HG02759 (cell line): ENCODE data around the gene TNFRSF18.
A peak's percentile ranks its signal among the peaks of the same experiment; 100 is the strongest.

Experiments used
- ATAC-seq: cut with Tn5 transposase; IDR thresholded peaks from one replicate; pipeline ENCODE4 v1.9.1; 2021; ENCODE audit warnings: mild to moderate bottlenecking, moderate library complexity; ENCODE audit not compliant: unreplicated experiment

The TNFRSF18 gene

DNA sequence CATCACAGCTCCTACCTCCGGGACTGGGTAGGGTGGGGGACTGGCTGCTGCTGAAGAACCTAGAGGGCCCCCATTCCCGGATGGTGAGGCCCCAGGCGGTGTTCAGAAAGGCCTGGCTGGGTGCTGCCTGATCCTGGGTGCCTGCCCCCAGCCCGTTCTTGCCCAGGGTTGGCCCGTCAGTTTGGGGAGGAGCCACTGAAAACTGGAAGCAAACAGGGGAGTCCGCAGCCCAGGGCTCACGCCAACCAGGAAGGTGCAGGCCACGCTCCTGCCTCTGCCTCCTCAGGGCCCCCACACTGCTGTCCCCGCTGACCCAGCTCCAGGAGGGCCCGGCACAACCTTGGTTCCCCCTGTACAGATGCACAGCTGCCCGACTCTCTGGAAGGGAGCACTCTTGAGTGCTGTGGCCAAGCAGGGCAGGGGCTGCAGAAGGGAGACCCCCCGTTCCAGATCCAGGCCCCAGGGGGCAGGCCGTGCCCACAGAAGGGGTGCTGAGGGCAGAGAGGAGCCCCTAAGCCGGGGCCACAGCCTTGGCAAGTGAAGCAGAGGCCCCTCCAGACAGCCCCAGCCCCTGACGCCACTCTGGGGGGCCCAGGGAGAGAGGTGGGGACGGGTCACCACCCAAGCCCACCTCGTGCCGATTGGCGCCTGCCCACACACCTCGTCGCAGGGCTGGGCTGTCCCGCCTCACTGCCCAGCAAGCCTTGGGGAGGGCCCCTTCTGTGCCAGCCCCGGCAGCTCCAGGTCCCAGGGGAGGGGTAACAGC lies 34.6 kb upstream of the TNFRSF18 start:
- ATAC-seq: no peak

DNA sequence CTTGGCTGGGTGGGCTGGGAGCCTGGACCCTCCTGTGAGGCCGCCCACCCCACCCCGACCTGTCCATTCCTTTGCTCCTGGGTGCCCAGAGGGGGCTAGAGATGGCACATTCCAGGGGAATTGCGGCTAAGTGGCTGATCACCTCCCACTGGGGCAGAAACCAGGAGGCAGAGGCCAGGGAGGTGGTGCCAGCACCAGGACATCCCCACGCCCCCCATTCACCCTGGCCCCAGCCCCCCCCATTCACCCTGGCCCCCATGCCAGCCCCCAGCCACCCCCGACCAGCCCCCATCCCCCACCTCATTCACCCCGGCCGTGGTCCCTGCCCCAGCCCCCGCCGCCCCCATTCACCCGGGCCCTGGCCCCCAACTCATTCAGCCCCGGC lies 33.9 kb upstream of the TNFRSF18 start:
- ATAC-seq: no peak

DNA sequence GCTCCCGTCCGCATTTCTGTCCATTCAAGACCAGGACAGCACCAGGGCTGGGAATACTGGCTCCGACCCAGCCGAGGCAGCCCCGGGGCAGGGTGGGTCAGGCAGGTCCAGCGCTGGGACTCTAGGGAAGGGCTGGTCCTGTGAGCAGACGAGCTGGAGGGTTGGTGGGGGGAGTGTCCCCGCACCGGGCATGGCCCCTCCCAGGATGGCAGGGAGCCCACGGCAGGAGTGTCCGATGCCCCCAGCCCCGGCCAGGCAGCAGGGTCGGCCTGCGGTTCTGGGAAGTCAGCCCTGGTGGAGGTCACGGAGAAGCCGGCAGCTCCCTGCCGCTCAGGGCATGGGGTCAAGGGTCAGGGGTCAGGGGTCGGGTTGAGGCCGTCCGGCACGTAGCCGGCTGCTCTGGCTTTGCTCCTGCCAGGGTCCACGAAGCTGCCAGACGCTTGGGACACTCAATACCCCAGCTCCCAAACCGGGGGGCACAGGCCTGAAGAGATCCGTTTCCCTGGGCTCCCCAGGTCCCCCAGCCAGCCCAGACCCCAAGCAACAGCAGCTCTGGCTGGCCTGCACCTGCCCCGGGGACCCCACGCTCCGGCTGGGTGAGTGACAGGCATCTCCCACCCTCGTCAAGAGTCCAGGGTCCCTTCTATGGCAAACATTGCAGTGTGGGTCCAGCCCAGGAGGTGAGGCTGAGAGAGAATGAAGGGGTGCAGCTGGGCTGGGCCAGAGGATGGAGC lies 33.4 kb upstream of the TNFRSF18 start:
- no peak for ATAC-seq

DNA sequence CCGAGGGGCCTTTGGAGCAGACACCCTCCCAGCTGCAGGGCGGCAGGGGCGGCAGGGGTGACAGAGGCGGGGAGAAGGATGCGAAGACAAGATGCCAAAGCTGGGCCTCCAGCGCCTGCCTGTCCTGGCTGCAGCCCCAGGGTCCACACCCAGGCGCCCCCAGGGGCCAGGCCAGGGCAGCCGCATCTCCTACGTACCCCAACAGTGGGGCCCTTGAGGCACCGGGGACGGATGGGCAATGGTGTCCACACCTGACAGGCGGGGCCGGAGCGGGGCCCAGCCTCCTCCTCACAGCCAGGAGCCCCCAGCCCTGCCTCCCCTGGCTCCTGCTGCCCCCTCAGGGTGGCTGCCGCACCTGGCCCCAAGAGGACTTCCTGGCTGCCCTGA lies 32.8 kb upstream of the TNFRSF18 start:
- ATAC-seq: no peak

DNA sequence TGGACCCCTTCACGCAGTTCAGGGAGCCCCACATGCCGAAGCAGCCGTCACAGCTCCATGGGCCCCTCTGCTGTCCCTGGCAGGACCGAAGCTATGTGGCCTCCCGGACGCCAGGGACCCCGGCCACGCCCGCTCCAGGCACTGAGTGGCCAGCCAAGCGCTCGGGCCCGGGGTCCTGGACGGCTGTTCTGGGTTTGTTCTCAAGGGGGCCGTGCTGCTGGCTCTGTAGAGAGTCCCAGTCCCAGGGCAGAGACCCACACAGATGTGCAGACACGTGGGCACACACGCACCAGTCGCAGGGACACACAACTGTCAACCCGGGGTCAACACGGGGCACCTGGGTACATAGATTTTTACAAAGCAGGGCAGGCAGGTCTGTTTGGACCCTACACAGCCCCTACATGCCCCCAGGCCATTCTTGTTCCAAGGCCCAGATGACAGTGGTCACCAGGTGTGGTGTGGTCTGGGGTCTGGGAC lies 32.3 kb upstream of the TNFRSF18 start:
- no peak for ATAC-seq

DNA sequence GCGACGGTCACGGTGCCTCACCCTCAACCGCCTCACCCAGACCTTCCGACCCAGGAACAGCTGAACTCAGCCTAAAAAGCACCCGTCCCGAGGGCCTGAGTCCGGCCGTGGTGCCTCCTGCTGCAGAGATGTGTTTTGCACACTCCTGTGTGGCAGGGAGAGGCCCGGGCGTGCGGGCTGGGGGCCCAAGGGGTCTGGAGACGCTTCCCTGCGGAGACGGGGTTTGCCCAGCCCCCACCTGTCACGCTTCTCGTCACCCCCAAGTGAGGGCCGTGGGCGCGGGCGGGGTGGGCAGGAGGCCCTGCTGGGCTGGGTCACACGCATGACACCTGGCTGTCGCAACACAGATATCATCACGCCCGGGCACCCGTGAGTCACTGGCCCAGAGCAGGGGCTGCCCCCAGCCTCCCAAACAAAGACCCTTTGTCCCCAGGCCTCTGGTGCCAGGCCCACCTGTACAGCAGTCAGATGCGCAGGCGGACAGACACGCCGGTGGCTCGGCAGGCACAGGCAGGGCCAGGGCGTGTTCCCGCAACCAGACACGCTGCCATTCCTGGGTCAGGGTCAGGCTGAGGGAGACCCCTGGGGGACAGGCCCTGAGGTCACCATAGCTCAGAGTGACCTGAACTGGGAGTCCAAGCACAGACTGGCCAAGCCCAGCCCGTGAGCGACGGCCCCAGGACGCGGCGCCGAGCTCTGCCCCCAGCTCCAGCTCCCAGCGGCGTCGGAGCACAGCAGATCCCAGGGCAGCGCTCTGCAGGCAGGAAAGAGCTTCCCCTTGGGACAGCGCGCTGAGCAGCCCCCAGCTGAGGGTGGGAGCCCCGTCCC lies 31.7 kb upstream of the TNFRSF18 start:
- ATAC-seq: no peak

DNA sequence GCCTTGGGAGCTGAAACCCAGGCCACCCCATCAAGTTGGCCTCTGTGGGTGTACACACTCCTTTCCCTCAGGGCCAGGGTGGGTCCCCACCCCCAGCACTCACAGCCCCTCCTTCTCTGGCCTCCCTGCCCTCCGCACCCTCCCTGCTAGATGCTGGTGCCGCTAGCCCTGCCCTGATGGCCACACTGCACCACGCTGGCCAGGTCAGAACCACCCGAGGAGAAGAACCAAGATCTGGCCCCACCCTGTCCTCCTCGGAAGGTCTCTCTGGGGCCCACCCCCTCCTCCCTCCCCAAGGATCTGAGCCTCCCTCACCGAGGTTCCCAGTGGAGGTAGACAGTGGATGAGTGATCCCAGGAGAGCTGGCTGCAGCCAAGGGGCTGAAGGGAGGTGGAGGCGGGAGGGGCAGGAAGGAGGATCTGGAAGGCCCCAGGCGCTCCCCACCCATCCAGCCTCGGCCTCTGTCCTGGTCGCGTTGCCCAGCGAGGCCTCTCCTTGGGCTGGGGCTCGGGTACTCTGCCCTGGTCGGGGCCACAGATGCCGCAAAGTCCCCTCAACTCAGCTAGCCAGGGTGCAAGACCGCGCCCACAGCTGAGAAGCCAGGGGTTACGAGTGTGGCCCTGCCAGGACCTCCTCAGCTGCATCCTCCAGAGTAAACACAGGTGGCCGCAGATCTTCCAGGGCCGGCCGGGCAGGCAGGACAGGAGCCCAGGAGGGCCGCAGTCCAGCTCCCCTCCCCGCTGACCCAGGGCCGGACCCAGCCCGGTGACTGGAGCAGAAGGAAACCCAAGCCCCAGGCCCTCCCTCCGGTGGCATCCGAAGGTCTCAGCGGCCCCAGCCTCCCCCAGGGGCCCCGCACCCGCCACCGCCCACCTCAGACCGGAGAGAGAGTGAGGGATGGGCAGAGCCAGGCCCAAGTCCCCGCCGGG lies 30.8 kb upstream of the TNFRSF18 start:
- ATAC-seq: no peak

DNA sequence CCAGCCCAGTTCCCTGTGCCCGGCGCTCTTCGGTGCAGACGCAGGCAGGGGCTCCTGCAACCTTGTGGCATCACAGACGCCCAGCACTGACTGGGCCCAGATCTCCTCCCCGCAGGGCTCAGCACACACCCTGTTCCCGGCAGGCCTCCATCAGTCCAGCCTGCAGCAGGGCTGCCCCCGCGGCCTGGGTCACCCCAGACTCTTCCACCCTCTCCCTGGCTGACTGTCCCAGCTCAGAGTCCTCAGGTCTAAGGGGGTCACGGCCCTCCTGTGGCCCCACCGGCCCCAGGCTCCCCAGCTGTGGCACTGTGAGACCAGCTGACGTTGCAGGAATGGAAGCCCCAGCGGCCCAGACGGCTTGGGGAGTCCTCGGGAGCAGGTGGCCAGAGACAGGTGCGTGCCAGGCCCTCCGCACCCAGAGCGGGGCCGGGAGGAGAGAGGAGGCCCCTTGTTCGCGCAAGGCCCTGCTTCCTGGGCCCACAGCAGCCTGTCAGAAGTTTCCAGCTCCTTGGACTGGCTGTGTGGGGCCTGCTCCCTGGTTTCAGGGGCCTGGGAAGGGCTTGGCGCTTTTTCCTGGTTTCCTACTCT lies 29.9 kb upstream of the TNFRSF18 start:
- ATAC-seq: no peak

DNA sequence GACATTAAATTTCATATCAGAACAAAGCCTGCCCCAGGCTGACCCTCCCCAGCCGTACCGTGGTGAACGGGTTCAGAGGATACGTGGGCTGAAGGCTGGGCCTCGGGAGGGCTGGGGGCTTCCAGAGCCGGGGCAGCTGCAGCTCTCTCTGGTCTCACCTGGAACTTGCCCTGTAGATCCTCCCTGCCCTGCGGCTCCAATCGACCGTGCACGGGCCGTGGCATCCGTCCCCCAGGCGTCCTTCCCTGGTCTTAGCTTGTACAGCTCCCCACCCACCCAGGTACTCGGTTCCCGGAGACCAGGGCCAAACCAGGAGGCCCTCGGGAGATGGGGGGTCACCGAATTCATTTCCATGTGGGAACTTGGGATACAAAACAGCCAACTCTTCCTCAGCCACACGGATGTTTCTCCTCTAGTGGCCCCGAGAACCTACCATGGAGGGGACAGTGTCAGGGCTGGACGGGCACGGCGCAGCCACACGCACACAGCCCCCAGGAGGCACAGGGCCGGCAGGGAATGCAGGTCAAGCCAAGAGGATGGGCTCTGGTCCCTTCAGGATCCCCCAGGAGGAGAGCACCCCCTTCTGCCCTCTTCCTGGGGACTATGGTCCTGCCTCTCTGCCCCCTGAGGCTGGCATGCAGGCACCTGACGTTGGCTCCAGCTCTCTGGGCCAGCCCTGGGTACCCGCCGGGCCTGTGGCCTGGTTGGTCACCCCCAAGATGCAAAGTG lies 28.8 kb upstream of the TNFRSF18 start:
- no peak for ATAC-seq

DNA sequence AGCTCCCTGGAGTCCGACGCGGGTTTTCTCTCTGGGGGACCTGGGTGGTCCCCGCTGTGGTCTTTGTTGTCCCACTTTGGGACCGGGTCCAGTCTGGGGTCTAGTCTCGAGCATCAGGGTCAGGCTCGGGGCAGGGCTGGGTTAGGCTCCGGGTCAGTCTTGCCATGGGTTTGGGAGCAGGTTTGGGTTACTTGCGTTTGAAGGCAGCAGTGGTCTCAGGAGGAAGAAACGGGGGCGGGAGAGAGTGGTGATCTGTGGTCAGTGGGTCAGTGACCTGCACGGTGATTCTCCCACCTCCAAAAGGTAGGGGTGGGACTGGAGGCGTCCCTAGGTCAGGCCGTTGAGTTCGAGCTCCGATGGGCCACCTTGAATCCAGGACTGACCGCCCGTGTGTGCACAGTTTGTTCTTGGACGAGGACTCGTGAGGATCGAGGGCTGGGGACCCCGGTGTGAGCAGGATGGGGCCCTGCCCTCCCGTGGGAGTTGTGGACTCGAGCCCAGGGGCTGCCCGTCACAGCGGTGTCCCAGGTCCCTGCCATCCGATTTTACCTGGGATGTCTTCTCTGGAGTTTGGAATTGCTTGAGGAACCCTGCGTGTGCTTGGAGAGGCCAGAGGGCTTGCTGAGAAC lies 27.9 kb upstream of the TNFRSF18 start:
- no peak for ATAC-seq

DNA sequence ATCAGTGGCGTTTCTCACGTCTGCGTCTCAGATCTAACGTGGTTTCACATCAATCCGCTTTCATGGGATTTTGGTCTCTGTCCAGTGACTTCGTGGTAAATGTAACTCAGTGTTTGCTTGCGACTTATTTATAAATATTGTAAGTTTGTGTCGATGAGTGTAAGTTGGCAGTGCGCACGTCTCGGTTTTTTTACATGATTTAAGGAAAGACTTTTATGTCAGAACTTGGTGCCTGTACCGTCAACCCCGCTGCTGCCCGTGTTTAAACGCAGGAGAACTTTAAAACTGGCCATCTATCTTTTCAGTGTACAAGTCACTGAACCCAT lies 27.1 kb upstream of the TNFRSF18 start:
- ATAC-seq: no peak

DNA sequence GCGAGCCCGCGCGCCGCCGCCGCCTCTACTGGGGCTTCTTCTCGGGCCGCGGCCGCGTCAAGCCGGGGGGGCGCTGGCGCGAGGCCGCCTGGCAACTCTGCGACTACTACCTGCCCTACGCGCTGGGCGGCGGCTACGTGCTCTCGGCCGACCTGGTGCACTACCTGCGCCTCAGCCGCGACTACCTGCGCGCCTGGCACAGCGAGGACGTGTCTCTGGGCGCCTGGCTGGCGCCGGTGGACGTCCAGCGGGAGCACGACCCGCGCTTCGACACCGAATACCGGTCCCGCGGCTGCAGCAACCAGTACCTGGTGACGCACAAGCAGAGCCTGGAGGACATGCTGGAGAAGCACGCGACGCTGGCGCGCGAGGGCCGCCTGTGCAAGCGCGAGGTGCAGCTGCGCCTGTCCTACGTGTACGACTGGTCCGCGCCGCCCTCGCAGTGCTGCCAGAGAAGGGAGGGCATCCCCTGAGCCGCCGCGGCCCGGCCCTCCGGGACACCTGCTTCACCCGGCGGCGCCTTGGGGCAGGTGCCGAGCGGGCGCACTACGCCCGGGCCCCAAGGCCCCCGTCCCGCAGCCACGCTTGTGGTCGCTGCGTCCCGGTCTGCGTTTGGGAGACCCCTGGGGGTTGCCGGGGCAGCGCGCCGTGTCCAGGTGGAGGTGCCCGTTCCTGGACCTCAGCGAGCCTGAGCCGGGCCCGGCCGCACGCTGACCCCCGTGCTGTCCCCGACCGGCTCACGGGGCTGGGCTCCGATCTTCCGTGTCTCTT lies 26.6 kb upstream of the TNFRSF18 start:
- ATAC-seq: no peak

DNA sequence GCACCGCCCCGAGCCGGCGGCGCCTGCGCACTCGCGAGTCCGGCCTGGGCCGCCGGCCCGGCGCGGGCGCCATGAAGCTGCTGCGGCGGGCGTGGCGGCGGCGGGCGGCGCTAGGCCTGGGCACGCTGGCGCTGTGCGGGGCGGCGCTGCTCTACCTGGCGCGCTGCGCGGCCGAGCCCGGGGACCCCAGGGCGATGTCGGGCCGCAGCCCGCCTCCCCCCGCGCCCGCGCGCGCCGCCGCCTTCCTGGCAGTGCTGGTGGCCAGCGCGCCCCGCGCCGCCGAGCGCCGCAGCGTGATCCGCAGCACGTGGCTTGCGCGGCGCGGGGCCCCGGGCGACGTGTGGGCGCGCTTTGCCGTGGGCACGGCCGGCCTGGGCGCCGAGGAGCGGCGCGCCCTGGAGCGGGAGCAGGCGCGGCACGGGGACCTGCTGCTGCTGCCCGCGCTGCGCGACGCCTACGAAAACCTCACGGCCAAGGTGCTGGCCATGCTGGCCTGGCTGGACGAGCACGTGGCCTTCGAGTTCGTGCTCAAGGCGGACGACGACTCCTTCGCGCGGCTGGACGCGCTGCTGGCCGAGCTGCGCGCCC lies 25.9 kb upstream of the TNFRSF18 start, which contains the start of gene B3GALT6:
Gene B3GALT6 (plus strand): TSS at position 30 of the 588 bp plus-strand sequence. CDS start 42 bp downstream, at position 72.
- ATAC-seq: no peak

DNA sequence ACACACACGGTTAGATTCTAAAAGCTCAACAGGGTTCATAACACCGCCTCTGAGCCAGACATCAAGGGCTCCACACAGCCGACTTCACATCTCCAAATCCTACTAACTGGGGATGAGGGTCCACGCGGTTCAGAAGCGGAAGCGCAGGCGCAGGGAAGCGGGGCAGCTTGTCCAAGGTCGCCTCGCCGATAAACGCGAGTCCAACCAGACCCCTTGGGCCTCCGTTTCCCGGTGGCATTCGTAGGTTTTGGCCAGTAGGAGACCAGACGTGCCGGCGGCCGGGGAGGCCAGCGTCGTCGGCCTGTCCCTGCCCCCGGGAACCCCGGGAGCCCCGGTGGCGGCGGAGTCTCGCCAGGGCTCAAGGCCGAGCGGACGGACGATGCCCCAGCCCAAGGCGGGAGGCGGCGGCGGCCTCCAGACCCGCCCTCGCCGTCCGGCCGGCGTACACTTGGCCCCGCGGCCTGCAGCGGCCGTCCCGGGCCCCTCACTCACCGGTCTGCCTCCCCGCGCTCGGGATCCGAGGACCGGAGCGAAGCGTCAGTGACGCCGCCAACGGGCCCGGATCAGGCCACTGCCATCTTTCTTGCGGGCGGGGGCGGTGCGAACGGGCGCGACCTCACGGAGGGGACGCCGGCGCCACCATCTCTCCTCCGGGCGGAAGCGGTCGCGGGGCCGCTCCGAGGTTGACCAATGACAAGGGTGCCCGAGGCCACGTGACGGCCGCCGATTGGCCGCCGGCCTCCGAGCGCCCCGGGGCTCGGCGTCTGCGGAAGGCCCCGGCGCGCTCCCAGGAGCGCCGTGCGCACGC lies 25.2 kb upstream of the TNFRSF18 start, which contains the start of gene SDF4:
Gene SDF4 (minus strand): TSS at position 602 of the 808 bp plus-strand sequence. CDS start 3,229 bp downstream, outside the sequence.
- peak; percentile 91 for ATAC-seq

DNA sequence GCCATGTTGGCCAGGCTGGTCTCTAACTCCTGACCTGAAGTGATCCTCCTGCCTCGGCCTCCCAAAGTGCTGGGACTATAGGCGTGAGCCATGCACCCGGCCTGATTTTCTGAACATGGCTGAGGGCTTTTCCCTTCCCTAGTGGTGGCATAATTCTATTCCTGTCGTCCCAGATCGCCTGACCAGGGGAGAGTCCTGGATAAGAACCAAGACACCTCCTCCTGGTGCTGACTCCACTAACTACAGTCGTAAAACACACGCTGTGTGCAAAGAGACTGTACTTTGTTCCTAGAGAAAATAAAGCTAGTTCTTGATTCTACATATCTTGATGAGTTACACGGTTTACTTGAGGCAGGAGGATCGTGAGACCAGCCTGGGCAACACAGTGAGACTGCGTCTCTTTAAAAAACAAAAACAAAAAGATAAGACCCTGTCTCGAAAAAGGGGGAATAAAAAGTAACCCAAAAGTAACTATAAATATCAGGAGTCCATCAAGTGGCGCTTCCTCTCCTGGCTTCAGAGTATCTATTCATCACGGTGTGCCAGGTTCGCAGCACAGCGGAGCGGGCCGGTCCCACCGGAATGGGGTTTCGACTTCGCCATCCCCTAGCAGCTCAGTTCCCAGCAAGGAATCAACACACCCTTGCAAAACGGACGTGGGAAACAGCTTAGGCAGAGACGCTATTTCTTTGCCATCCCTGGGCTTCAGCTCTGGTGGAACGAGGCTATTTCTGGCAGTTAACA lies 24.4 kb upstream of the TNFRSF18 start:
- no peak for ATAC-seq

DNA sequence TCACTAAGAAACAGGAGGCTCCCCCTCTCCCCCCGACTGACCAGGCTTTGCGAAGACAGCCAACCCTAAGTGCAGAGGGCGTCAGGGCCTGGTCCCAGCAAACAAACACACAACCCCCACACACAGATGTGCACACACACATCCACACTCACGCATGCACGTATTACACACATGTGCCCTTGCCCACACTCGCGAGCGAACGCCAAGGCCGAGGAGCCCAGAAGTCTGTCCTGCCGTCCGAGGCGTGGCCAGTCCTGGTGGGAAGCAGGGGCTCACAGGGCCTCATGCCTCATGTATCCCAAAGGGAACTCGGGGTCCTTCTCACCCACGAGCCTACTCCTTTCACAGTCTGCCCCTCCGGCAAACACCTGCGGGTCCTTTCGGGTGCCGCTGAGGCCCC lies 23.4 kb upstream of the TNFRSF18 start:
- no peak for ATAC-seq
